K562 (cell line): ENCODE measurements around the gene TCF4. TPM values are rescaled to one million over a fixed set of nuclear protein-coding genes. Genes with fewer than 3 reads are reported as not detected.

ENCODE experiments used
- ARID2 ChIP-seq: fragments of 450-650 bp; IDR thresholded peaks from 2 replicates; pipeline ENCODE4 v1.6.1; 2017; ENCODE audit warnings: antibody characterized with exemption, mild to moderate bottlenecking
- ASH1L ChIP-seq: fragments of 450-650 bp; IDR thresholded peaks from 2 replicates; pipeline ENCODE4 v1.6.1; 2018; ENCODE audit warnings: borderline replicate concordance, mild to moderate bottlenecking, low read depth; ENCODE audit not compliant: partially characterized antibody
- CBX2 ChIP-seq: fragments of 200-600 bp; sonication (generic); IDR thresholded peaks from one replicate; pipeline ENCODE4 v1.6.1; 2012; ENCODE audit warnings: mild to moderate bottlenecking, low read length, inconsistent platforms; ENCODE audit not compliant: insufficient read depth, poor library complexity, severe bottlenecking
- EP400 ChIP-seq: fragments of 450-650 bp; IDR thresholded peaks from 2 replicates; pipeline ENCODE4 v1.6.1; 2017; ENCODE audit warnings: antibody characterized with exemption, mild to moderate bottlenecking, moderate library complexity
- RB1 ChIP-seq: fragments of 450-650 bp; IDR thresholded peaks from 2 replicates; pipeline ENCODE4 v1.6.1; 2017; ENCODE audit warnings: low read depth, mild to moderate bottlenecking
- SRSF9 ChIP-seq: fragments of 200-400 bp; formaldehyde crosslinking; IDR thresholded peaks from 2 replicates; pipeline ENCODE4 v1.6.1; 2017; ENCODE audit warnings: low read depth, low read length, borderline replicate concordance
- TRIM24 ChIP-seq, 2 experiments: fragments of 450-650 bp; IDR thresholded peaks; 2 replicates each; pipeline ENCODE4 v1.6.1; 2016
- YBX1 ChIP-seq: fragments of 450-650 bp; IDR thresholded peaks from 2 replicates; pipeline ENCODE4 v1.7.1; 2016; ENCODE audit warnings: mild to moderate bottlenecking
- ZKSCAN1 ChIP-seq: fragments of 150-350 bp; IDR thresholded peaks from 2 replicates; pipeline ENCODE4 v1.6.1; 2016; ENCODE audit warnings: low read depth, low read length
- ZNF175 ChIP-seq: fragments of 200-800 bp; sonication (Bioruptor generic); IDR thresholded peaks from 2 replicates; pipeline ENCODE4 v1.6.1; 2016; ENCODE audit warnings: low read depth, mild to moderate bottlenecking, missing genetic modification characterization, missing compliant biosample characterization
- ZNF347 ChIP-seq: fragments of 450-650 bp; formaldehyde crosslinking; IDR thresholded peaks from 2 replicates; pipeline ENCODE4 v1.4.0; 2020; ENCODE audit warnings: low read depth, mild to moderate bottlenecking, moderate library complexity
- ZNF695 ChIP-seq: fragments of 450-650 bp; formaldehyde crosslinking; IDR thresholded peaks from 2 replicates; pipeline ENCODE4 v1.4.0; 2020; ENCODE audit warnings: mild to moderate bottlenecking, moderate library complexity
- polyA plus RNA-seq, 8 experiments: library from polyadenylated mRNA; depleted of rRNA in 4 of 8; stranded (reverse) in 5 of 8; unstranded in 3 of 8; fragments of >200 nt; fragmentation: Nextera tagmentation in 2 of 8; fragmentation: Illumina TruSeq in 1 of 8; extraction: Ambion mirVana in 2 of 8; extraction: Trizol in 1 of 8; gene quantifications; 2 replicates each; pipeline versions ENCODE4 v1.2.1 to v1.2.3, GENCODE V29; 2011 to 2014; ENCODE audit warnings: inconsistent platforms in 1 of 8, missing spikeins in 1 of 8
- total RNA-seq, 7 experiments: library from RNA; depleted of rRNA in 6 of 7; stranded (reverse); fragments of >200 nt in 6 of 7; fragmentation: Illumina TruSeq in 2 of 7; extraction: Trizol in 2 of 7; gene quantifications; 2 replicates each; pipeline versions ENCODE4 v1.2.1 to v1.2.3, GENCODE V29; 2011 to 2021; ENCODE audit warnings: low replicate concordance in 1 of 7
- TF ChIP-seq, protein P1 (sequence below): fragments of 150-350 bp; IDR thresholded peaks from 2 replicates; pipeline ENCODE4 v1.6.1; 2014; ENCODE audit warnings: low read depth, mild to moderate bottlenecking, low read length, borderline replicate concordance

TCF4 gene
- total and polyA plus RNA-seq, 9 of the 15 experiments (the other 6 are each of a cell fraction or from before 2014, with no cell fraction given): 4.8 to 24.7 (median 15.2) TPM

DNA sequence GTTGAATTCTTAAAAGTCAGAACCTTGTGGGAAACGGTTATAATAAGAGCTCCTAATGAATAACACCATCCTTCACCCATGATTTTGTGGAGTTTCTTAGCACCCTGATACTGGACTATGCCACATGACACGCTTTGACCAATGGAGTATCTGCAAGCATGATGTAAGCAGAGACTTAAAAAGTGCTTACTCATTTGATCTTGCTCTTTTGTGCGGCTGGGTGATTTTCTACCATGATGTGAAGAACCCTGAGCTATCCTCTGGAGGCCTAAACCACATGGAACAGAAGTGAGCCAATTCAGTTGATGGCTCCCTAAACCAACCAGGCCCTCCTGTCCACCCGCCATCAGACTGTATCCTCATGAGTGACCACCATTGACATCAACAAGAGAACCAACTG lies 70.9 kb downstream of the TCF4 start (continued):
- TF ChIP-seq, protein P1, sequence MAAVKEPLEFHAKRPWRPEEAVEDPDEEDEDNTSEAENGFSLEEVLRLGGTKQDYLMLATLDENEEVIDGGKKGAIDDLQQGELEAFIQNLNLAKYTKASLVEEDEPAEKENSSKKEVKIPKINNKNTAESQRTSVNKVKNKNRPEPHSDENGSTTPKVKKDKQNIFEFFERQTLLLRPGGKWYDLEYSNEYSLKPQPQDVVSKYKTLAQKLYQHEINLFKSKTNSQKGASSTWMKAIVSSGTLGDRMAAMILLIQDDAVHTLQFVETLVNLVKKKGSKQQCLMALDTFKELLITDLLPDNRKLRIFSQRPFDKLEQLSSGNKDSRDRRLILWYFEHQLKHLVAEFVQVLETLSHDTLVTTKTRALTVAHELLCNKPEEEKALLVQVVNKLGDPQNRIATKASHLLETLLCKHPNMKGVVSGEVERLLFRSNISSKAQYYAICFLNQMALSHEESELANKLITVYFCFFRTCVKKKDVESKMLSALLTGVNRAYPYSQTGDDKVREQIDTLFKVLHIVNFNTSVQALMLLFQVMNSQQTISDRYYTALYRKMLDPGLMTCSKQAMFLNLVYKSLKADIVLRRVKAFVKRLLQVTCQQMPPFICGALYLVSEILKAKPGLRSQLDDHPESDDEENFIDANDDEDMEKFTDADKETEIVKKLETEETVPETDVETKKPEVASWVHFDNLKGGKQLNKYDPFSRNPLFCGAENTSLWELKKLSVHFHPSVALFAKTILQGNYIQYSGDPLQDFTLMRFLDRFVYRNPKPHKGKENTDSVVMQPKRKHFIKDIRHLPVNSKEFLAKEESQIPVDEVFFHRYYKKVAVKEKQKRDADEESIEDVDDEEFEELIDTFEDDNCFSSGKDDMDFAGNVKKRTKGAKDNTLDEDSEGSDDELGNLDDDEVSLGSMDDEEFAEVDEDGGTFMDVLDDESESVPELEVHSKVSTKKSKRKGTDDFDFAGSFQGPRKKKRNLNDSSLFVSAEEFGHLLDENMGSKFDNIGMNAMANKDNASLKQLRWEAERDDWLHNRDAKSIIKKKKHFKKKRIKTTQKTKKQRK: no peak
- TF ChIP-seq ARID2: no peak
- no peak for TF ChIP-seq EP400
- no peak for TF ChIP-seq ZNF175 (CRISPR knock-in tag)
- TF ChIP-seq ZNF347 (CRISPR knock-in tag): no peak
- 0 out of 4 replicates have a peak, but pooled peaks of 1 of the 2 experiments have one; percentile 30 for TF ChIP-seq TRIM24 (IDR thresholded peaks at IDR 0.05)
- no peak for TF ChIP-seq ZNF695 (CRISPR knock-in tag)
- no peak for TF ChIP-seq ASH1L
- TF ChIP-seq CBX2: no peak
- TF ChIP-seq YBX1: no peak
- TF ChIP-seq RB1: no peak
- TF ChIP-seq ZKSCAN1: no peak
- no peak for TF ChIP-seq SRSF9
